ENCODE results near the gene TBC1D1.

Gene TBC1D1

DNA sequence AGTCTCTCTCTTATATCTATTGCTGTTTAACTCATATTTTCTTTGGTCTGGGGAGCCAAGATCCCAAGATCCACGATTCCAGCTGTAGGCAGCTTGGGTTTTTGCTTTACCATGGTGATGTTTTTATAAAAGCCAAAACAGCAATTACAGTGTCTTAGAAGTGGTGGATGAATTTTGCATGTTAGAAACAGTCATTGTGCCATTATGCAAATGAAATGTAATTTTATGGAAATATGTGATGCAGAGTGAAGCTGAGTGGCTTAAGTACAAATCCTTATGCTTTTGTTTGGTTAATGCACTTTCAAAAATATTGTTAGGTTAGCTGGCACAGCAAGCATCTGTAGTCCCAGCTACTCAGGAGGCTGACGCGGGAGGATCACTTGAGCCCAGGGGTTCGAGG, 36.5 kb downstream of the TBC1D1 start:
- DNase-seq, result no peak

DNA sequence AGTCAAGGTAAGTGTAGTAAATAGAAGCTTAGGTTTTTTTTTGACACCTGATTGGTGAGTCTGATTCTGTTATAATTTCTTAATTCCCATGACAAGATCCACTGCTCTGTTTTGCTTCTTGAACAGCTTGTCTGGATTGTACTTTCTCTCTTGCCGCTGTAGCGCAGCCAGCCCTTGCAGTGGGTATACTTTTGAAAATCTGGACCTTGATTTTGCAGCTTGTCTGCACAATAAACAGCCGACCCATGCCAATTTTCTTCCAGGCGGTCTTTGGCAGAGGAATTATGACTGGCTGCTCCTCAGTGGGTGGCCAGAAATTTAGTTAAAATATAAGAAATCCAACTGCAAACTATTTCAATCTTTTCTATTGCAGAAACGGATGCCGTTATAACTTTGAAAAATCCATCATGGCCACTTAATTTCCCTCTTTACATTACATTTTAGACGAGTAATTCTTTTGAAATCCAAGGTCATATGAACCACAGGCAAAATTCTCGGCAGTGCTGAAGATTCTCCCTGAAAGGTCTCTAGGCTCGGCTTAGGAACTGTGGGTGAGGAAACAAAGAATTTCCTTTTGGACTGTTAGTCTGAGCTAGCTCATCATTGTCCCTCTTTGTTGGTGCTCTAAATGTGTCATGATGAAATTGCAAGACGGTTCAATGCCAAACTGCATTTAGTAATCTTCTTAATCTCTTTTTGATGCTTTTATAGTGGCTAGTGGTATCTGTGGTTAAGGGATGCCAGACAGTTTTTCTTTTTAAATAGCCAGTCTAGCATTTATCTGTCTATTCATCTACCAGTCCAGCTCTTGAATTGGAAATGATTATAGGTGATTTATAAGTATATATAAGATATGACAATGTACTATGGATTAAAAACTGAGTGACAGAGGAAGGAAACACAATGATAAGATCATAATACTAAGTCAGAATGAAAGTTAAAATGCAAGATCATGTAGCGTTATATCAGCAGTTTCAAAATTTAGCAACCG, 37.8 kb downstream of the TBC1D1 start:
- no peak for DNase-seq

DNA sequence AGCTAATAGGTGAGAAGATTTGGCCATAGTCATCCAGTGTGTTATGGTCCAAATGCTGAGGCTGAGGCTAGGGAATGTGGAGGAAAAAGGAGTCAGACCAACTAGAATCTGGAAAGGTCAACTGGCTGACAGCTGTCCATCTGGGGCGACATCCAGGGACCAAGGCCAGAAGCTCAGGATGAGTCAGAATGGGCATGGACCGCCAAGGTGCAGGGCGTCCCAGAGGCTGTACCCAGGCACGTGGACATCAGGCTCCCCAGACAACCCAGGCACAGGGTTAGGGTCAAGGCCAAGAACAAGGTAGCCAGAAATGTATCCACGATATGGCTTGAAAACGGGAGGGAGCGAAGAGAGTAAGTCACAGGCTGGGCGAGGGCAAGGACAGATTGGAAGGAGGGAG, 43.2 kb downstream of the TBC1D1 start:
- DNase-seq, result no peak

DNA sequence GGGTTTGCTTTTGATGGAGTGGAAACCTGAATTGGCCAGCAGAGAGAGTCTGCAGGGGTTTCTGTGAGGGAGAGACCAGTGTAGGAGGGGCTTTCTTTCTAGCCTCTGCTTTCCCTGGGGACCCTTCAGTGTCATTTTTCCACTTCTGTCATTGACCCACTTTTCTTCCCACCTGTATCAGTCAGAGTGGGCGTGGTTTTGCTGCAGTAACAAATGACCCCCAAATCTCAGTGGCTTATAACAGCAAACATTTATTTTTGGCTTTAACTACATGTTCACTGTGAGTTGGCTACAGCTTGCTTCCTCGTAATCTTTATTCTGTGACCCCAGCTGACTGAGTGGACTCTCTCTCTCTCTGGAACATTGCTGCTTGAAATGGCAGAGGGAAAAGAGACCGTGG, 43.7 kb downstream of the TBC1D1 start:
- DNase-seq, result no peak

DNA sequence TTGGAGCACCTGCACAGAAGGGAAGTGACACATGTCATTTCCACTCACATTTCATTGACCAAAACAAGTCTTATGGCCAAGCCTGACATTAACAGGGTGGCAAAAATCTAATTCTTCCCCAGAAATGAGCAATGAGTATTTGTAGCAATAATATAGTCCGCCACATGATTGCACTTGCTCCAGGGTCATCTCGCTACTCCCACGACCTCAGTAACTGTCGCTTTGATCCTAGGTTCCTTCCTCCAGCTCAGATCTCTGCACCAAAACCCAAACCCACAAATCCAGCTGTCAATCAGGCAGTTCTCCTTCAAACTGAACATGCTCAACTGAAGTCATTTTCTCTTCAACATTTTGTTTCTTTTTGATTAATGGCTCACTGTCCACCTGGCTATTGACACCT, 44.1 kb downstream of the TBC1D1 start:
- DNase-seq, result no peak

DNA sequence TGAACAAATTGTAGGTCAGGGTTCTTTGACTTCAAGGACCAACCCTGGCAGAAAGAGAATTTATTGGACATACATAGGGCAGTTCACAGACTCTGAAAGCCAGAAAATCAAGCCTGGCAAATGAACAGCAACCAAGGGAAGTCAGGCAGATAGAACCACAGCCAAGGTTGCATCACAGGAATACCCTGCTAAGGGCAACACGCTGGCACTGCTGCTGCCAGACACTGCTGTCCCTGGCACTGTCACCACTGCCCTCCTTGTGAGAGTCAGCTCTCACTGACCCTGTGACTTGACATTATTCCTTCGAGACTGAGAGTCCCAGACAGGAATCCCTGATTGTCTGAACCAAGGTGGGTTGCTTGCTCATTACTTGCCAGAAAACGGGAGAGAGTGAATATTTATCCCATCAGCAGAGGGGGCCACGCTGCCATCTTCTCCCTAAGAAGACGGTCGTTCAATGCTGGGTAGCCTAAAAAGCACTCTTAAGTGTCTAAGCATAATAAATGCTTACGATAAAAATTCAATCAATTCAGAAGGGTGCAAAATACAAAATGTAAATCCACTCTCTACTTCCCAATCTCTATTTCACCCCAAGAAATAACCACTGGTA, 46.1 kb downstream of the TBC1D1 start:
- no peak for DNase-seq

DNA sequence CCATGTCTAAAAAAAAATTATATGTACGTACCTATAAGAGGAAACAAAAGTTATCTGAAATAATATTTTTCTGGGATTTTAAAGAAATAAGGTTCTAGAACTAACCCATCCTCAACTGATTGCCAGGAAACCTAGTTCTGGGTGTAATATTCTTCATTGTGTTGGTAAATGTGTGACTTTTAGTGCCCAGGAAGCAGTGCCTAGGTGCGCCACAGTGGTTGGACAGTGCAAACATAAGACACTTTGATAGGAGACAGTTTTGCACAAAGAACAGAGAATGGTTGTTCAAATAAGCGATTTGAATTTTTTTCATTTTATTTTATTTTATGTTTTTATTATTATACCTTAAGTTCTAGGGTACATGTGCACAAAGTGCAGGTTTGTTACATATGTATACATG, 47.3 kb downstream of the TBC1D1 start:
- no peak for DNase-seq

DNA sequence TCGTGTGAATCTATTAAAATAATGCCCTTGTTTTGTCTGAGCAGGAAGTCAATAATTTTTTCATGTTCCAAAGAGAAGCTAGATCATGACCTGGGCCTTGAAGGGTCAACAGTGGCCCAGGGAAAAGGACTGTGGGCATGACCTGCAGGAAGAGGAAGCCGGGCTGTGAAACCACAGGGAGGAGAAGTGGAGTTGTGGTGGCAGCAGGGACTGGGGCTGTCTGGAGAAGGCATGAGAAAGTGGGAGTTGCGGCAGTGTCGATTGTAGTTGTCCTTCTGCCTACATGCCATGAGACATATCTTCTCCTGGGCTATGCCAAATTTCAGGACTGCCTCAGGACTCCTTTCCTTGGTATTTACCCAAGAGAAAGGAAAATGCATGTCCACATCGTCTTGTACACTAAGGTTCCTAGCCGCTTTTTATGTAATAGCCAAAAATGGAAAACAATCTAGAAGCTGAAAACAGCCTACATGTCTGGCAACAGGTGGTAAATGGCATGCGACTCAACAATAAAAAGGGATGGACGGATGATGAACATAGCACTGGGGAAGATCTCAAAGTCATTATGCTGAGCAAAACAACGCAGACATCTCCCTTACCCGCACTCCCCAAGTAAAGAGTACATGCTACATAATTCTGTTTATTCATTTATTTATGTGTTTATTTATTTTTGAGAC, 55.8 kb downstream of the TBC1D1 start:
- DNase-seq, result no peak

DNA sequence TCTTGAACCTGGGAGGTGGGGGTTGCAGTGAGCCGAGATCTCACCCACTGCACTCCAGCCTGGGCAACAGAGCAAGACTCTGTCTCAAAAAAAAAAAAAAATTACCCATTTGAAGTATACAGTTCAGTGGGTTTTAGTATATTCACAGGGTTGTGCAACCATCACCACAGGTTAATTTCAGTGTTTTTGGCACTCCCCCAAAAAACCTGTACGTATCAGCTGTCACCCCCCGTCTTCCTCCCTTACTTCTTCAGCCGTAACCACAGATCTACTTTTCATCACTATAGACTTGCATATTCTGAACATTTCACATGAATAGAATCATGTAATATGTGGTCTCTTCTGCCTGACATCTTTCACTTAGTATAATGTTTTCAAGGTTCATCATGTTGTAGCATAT, 57.7 kb downstream of the TBC1D1 start:
- no peak for DNase-seq

DNA sequence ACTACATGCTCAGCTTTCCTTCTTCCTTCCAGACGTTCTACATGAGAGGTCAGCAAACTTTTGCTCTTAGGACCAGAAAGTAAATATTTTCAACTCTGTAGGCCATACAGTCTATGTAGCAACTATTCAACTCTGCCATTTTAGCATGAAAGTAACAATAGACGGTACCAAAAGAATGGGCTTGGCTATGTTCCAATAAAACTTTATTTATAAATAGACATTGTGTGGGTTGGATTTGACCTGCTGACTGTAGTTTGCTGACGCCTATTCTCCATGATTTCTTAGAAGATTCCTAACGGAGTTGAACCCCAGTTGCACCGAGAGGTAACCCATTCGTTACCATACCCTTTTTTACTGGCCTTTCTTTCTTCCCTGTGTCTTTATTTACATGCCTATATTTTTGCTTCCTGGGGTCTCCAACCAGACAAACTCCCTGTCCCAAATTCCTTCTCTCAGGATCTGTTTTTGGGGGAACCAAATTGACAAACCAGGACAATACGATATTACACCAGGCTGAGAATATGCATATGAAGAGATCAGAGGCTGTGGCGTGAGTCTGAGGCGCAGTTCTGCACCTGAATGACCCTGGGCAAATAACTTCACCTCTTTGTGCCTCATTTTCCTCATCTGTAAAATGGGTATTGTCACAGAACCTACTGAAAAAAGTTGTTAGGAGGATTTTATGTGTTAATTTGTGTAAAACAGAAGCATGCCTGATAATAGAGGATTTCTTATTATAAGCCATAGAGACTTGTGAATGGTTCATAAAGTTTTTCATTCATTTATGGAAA, 58.9 kb downstream of the TBC1D1 start:
- DNase-seq, result no peak

DNA sequence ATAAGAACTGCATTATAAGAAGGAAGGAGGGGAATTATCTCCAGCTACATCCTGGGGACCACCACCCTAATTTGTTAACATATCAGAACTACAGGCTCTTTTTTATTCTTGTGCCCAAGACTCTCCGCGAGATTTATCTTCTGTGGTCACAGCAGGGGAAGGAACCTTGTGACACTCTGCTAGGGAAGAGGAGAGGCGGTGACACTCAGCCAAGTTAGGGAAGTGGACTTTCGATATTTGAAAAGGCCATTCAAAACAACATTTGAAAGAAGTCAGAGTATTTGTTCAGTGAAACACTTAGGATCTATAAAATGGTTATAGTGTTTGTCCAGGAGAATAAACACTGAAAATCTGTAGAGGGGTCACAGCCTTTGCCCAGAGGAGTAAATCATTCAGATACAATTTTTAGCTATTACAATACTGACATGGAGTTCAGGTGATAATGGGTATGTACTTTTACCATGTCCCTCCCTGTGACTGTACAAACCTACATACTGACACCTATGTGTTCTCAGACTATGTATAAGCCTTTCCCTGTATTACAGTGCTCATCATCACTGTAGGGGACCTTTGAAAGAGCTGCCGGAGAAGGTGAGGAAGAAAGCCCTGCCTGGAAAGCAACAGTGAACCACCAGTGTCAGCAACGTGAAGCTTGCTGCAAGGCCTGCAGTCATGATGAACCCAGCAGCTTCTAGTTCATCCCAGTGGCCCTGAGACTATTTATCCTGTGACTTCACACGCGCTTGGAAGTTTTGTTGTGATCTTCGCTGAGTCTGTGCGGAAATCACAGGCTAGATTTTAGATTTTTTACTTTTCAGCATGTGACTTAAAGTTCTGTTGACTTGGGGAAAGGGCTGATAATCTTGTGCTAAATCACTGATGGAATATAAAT, 60.8 kb downstream of the TBC1D1 start:
- DNase-seq, result no peak

DNA sequence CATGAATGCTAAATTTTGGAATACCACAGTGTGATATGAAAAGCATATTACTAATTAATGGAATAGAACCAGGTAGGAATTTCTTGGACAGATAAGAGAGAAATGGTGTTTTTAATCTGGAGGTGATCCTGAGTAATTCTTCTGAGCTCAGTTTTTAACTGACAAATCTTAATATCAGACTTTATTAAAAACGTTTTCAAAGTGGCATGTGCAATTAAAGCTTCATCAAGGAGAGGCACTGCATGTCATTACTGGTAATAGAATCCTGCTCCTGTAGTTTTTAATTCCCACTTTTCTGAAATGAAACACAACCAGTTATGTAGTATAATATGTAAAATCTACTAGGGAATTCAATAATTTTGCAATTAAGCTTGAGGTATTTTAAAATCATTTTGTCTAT, 62.3 kb downstream of the TBC1D1 start:
- DNase-seq, result no peak

DNA sequence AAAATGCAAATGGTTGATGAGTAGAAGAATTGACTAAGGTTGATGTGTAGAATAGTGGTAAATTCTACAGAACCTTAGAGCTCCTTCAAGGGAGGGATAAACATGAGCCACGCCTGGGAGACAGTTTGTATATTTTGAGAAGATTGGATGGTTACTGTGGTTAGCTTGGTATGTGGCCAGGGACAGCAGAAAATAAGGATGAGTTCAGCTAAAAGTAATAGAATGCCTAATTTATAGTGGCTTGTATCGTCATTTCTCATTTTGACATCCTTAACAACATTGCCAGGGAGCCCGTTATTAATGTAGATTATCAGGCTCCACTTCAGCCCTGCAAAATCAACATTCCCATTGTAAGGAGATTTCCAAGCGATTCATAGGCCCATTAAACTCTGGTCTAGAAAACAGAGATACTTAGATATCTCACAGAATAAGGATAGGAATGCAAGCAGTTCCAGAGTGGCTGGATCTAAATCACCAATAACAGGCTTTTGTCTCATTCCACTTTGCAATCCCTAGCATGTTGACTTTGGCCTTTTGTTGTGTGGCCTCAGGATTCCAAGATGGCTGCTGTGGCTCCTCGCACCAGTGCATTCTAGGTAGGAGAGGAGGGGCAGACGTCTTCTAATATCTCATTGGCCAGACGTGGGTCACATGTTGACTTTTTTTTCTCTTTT, 62.9 kb downstream of the TBC1D1 start:
- DNase-seq, result no peak

DNA sequence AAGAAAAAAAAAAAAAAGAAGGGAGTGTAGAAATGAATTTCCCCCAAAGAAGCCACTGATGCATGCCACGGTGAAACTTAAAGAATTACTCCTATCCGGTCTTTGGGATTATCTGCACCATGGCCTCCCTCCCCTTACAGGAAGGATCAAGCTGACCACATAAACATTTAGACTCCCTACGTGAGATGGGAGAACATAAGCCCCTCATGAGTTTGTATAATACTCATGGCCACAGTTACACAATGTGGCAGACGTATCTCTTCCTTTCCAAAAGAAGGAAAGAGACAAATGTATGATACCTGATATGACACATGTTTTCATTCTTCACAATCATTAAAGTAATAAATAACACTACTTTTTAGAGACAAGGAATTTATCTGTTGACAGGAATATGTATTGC, 66.1 kb downstream of the TBC1D1 start:
- DNase-seq, result no peak

DNA sequence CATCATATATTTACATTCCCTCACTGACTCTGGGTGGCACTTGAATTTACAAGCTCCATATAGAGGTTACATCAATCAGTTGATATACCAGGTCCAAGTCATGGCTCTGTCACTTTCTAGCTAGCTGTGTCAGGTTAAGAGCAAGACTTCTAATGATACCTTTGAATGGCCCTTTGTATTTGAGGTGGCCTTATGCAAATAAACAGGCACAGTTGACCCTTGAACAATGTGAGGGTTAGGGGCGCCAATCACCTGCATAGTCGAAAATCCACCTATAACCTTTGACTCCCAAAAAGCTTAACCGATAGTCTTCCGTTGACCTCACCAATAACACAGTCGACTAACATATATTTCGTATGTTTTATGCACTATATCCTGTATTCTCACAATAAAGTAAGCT, 68.0 kb downstream of the TBC1D1 start:
- no peak for DNase-seq

DNA sequence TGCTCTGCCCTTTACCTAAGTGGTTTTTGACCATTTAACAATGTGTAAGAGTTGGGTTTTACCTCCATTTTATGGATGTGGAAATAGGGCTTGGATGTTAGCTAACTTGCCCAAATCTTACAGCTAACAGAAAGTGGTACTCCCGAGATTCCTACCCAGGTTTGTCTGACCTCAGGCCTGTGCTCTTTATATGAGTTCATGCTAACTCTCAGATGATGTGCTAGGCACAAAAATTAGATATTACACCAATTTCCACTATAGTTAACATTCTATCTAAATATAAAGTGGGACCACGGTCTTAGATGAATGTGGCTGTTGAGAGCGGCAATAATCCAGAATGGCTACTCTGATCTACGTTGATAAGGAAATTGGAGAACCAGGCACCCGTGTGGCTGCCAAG, 69.2 kb downstream of the TBC1D1 start, which contains the start of gene PTTG2:
Gene PTTG2, plus strand, starts transcription at position 301 of the 400 bp plus-strand sequence. Its CDS starts 37 bp downstream, at position 338.
- no peak for DNase-seq

DNA sequence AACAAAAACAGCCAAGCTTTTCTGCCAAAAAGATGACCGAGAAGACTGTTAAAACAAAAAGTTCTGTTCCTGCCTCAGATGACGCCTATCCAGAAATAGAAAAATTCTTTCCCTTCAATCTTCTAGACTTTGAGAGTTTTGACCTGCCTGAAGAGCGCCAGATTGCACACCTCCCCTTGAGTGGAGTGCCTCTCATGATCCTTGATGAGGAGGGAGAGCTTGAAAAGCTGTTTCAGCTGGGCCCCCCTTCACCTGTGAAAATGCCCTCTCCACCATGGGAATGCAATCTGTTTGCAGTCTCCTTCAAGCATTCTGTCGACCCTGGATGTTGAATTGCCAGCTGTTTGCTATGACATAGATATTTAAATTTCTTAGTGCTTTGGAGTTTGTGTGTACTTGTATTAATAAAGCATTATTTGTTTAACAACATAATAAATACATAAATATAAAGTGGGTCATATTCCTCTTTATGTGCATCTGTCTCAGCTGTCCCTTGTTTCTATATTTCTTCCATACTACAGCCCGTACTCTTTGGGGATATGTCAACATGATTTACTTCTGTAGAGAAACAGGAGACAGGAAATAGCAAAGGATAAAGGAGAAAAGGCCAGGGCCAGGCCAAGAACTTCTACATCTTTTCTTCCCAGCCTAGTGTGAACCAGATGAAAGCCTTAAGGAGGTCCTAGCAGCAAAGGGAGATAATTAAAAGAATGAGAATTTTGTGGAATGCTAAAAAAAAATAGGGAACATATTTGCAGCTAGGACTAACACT, 70.0 kb downstream of the TBC1D1 start:
- DNase-seq, result no peak

DNA sequence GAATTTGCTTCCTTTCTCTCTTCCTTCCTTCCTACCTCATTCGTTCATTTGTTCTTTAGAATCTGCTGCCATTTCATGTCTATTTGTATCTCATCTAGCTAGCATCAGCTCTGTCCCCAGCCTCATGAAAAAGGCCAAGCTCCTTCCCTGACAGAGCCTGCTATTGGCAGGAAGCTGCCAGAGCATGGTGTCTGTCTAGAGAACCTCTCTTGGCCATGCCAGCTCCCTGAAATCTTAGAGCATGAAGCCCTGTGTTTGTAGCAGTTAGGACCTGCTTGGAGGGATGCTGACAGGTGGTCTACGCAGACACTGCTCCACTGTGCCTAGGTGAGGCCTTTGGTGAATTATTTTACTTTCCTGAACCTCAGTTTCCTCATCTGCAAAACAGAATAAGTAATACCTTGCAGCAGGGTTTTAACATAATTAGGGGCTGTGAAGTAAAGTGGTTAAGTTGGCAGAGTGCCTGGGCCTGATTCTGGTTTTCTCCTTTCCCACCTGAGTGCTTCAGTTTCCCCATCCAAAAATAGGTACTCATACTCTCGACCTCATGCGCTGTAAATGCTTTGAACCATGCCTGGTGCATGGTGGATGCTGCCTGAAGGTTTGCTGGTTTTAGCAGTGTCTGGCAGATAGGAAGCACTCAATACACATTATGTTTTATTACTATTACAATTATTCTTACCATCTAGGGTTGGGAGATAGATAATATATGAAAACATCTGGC, 74.0 kb downstream of the TBC1D1 start:
- no peak for DNase-seq

DNA sequence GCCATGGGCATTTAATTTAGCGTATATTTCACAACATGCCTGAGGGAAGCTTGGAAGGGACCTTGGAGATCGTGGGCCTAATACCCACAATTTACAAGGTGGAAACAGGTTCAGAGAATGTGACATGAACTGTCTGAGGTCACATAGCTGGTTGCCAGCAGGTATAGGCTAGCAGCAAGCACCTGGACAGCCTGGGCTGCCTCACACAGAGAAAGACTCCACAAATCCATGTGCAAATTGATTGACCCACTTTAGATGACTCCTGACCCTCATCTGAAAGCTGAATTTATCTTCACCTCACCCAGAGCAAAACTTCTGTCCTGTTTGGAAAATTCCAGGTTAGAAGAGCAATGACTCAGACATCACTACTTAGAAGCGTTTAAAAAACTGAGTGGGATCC, 75.2 kb downstream of the TBC1D1 start:
- DNase-seq, result no peak

DNA sequence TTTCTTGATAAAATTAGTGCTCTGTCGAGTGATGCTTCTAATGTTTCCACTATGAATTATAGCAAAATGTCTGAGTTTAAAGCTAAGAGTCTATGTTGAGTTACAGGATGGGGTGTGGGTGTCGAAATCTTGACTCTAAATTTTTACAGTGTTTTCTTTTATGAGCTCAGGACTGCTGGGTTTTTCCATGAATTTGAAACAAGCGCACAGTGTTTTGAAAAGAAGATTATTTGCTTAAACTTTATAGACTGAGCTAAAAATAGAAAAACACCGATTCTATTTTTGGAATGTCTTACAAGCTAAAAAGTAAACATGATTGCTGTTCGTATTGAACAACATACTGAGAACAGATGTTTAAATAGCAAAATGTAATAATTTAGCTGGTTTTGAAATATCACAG, 76.9 kb downstream of the TBC1D1 start:
- DNase-seq, result no peak
